Uterus (tissue), 2 donors: ENCODE data around the gene ASIC4.

Experiments used
- CTCF ChIP-seq, 4 experiments: fragments of 200-600 bp in 2 of 4; fragments of 450-650 bp in 2 of 4; sonication (generic) in 2 of 4; IDR thresholded peaks; one replicate each; pipeline ENCODE4 v1.5.1; 2016 to 2019; ENCODE audit warnings: antibody characterized with exemption in 4 of 4, mild to moderate bottlenecking in 2 of 4, moderate library complexity in 1 of 4
- POLR2A ChIP-seq, 2 donors: fragments of 450-650 bp; IDR thresholded peaks; one replicate each; pipeline ENCODE4 v1.6.1; 2016; ENCODE audit warnings: antibody characterized with exemption in 2 of 2, mild to moderate bottlenecking in 1 of 2, moderate library complexity in 1 of 2

DNA sequence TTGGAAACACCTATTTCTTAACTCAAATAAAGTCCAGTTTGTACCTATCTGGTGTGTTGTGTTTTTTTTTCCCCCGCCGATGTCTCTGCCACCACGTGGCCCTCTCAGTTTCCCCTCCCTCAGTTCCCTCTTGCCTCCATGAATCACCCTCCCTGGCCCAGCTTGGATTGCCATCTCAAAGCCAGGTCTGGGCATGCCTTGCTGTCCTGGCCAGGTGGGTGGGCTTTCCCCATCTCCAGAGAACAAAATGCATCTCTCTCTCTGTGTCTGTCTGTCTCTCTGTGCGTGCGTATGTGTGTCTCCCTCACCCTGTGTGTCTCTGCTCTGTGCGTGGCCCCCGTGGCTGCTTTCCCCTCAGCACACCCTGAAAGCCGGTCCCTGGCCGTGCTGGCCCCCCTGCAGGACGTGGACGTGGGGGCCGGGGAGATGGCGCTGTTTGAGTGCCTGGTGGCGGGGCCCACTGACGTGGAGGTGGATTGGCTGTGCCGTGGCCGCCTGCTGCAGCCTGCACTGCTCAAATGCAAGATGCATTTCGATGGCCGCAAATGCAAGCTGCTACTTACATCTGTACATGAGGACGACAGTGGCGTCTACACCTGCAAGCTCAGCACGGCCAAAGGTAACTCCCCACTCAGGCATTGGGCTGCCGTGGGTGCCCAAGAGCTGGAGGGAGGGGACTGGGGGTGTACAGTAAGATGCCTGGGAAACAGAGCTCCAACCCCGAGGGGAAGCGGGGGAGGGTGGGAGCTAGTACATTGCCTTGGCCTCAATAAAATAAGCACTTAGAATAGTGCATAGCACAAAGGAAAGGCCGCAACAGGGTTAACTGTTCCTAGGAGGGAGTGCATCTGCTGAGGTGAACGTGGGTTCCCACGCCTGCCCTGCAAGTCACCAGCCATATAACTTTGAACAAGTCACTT, 47.2 kb upstream of the ASIC4 start:
- no peak for TF ChIP-seq CTCF (IDR thresholded peaks at IDR 0.05)
- no peak for TF ChIP-seq POLR2A (IDR thresholded peaks at IDR 0.05)
